ENCODE measurements around the gene DSC1. TPM values are rescaled to one million over a fixed set of nuclear protein-coding genes. Genes with fewer than 3 reads are reported as not detected.
"Not testable (repeated sequence)": the region's sequence is repeated elsewhere in the genome, so short reads cannot be mapped to it uniquely, and the experiment has no call there.

DSC1 gene
- total RNA-seq, 1 donor from 2014 or later: not detected

DNA sequence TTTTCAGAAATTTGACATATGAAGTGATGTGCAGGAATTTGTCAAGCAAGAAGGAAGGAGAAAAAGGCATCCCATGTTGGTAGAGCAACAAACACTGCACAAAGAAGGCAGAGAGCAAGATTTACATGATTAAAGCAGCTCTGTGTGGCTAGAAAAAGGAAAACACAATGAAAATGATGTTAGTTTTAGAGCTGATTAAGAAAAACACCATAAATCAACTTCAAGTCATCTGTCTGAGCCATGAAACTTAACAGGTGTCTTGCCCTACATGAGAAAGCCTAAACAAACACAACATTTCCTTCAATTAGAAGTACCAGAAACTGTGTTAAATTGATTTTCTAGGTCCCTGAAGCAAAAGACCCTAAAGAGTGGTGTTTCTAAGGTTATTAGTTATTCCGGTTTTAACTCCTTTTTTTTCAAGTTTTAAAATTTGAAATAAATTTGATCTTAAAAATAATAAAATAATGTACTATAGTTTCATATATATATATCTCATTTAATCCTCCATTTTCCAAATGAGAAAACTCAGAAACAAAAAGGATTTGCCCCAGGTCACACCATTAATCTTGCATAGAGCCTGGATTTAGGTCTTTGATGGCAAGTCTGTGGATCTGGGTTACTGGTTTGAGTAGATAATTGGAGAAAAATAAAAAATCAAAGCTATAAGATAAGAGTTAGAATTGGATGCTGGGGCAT lies 8.6 kb upstream of the DSC1 start:
- no peak for DNase-seq

DNA sequence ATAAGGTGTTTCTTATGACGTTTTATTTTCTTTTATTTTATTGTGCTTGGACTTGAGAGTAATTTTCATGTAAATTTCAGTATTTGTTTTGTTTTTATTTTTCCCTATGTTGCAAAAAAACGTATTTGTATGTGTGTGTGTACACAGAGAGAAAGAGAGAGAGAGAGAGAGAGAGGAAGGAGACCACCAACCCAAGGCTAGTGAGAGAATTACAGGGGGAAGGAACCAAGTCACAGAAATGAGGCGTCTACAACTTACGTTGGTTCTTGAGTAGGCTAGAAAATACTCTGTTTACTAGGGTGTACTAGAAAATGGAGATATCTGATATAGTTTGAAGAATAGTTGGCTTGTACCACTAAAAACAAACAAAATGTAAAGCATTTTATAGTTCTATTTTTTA lies 7.7 kb upstream of the DSC1 start:
- DNase-seq: no peak

DNA sequence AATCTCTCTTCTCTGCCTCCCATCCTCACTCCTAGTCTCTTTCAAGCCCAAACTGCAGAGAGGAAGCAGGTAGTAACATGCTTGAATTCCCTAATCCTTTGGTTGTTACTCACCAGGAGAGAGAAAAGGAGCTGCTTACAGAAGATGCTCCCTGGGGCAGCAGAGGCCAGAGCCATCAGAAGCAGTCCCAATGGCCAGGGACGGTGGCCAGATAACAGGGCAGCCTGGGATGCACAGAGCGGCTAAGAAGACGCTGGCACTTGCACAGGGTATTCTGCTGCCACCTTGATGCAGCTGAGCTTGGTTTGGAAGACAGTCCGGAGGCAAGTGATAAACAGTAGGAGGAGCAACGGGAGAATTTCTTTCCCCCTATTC lies 250 bp downstream of the DSC1 start:
- no peak for DNase-seq

DNA sequence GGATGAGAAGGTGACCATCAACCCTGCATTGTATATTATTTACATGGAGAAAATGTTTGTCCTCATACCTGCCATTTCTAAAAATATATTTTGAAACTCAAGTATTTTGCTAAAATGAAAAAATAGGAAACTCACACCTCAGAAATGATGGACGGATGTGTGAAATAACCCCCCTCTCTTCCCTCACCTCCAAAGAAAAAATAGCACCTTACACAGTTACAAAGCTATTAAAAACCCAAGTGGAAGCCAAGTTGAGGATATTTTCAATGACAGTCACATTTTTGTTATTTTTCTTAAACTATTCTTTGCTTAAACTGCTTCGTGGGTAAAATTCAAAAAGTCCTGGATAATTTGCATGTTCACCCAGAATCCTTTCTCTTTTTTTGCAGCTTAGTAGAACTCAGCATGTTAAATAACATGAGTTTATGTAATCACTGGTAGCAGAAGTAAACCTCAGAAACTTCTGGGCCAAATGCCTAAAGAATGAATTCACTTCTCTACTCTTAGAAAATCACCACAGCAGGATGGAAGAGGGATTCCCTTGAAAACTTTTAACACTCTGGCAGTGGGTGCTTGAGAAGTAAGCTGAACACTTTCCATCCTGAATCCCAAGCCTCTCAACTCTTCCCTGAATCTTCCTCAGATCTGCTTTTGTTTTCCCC lies 768 bp downstream of the DSC1 start:
- no peak for DNase-seq

DNA sequence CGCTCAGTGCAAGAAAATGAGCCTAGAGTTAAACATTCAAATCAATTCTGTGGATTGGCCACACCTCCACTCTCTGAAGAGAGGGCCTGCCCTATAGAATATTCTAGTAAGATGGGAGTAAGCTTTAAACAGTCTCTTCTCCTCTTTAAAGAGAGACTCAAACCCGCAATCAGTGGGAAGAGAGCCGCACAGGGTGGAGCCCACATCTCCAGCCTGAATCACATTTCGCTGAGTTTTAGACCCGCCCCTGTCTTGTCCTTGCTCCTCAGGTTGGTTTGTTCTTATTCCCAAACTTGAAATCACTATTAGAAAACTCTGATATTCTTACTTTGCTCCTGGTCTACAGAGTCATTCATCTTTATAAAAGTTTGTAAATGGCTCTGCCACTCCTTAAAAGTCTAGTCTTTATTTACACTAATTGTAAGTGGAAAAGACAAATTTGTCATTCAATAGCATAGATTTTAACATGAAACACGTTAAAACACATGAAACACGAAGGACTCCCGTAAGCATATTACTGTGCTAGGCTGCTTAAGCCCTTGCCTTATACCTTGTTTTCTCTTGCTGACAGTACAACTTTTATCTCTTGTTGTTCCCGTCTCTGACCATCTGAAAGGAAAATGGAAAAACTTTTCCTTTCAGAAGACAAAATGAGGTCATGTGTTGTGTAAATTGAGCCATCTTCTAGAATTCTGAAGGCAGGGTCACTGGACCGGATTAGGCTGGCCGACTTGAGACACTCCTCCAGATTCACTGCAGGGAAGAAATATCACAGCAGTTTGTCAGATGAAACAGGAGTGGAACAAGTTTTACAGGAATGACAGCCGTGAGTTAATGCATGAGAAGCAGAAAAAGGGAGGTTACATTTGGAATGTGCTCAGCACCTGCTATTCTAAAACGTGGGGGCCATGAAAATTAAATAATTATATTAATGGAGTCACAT lies 5.6 kb downstream of the DSC1 start:
- no peak for DNase-seq

DNA sequence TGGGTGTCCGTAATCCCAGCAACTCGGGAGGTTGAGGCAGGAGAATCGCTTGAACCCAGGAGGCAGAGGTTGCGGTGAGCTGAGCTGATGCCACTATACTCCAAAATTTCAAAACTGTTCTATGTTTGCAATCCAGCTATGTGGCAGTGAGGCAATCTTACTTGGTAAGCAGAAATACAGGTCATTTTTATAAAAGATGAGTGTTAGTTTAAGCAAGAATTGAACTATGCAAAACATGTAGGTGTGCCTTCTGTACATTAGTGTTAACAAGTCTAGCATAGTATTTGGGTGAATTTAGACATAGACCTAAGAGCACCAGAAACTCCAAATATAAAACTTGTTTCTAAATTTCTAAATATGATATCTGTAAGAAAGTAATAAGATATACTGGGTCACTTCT lies 7.2 kb downstream of the DSC1 start:
- DNase-seq: no peak

DNA sequence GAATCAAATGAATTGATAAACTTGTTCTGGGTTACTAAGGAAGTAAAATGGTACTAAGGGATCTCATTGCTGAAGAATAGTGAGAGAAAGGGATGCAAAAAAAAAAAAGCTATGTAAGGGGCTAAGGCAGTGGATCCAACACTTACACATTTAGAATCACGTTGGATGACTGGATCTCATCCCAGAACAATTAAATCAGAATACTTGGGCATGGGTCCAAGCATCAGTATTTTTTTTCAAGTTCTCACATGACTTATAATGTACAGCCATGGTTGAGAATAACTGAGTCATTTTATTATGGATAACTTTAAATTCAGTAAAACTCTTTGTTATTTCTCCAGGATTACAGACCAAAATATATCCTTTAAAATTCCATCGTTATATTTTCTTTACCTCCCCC lies 8.5 kb downstream of the DSC1 start:
- DNase-seq: no peak

DNA sequence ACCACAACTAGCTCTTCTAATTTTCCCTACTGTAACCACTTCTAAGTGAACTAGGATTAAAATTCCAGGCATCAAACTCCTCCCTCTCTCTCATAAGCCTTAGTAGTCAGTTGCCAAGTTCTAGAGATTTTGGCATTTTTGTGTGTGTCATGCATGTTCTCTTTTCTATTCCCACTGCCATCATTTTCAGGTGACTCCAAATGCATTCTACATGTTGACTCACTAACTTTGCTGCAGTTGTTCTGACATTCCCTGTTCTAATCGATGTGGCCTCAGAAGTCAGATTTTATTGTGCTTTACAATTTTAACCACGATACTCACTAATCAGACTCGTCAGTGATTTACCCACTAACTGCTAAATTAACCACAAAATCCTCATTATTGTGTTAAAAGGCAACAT lies 13.3 kb downstream of the DSC1 start:
- no peak for DNase-seq

DNA sequence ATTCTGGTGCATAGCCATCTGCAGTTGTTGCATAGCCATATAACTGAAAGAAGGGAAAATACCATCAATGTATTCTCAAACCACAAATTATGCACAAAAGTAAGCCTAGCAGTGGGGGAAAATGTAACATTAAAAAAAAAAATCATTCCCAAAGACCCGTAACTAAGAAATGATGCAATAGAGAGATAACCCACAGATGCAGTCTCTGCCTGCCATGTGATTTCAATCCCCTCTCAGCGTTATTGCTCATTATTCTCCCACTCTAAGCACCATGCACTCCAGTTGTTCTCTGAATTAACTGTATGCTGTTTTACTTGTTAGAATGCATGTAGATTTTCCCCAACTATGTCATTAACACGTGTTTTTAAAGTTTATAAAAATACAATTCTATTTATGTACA lies 14.1 kb downstream of the DSC1 start:
- DNase-seq: no peak

DNA sequence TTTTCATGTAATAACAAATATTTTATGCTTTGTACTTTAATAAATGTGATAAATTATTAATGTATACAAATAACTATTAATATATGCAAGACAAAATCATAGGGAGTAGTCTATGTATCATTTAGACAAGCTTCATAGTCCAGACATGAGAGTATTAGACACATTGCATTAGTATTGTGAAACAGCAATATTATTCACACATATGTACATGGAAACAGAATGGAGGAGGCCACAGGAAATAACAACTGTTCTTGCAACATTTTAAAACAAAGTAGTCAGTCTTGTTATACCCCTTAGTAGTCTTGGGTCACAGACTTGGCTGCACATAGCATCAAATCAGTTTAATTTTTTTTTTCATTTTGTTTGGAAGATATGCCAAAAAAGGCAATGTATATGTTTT lies 15.8 kb downstream of the DSC1 start:
- no peak for DNase-seq

DNA sequence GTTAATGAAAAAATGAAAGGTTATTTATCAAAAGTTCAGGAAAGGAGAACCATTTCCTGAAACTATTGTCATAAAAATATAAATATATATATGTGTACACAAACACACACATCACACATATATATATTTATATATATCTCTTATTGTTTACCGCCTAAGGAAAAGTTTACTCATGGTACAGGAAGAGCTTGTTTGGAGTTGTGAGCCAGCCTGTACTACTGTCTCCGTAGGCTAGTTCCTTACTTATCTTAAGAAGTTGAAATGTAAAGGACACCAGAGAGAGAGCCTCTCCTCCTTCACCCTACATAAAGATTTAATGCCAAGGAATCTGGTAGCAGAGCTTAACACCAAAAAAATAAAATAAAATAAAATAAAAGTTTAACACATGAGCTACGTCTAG lies 19.6 kb downstream of the DSC1 start:
- DNase-seq: no peak

DNA sequence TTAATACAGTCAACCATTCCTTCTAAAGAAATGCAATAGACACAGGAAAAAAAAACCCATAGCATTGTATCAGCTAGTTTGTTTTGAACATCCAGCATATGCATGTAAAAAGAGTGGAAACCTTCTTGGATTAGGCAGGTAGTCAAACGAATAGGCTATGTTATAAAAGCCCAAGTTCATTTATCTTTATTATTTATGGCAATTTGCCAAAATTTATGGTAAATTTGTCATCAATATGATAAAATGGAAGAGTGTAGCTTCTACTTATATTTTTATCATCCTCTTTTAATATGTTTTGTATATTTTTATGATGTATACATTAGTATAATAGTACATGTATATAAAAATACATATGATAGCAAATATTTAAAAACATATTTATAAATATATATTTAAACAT lies 23.9 kb downstream of the DSC1 start:
- no peak for DNase-seq

DNA sequence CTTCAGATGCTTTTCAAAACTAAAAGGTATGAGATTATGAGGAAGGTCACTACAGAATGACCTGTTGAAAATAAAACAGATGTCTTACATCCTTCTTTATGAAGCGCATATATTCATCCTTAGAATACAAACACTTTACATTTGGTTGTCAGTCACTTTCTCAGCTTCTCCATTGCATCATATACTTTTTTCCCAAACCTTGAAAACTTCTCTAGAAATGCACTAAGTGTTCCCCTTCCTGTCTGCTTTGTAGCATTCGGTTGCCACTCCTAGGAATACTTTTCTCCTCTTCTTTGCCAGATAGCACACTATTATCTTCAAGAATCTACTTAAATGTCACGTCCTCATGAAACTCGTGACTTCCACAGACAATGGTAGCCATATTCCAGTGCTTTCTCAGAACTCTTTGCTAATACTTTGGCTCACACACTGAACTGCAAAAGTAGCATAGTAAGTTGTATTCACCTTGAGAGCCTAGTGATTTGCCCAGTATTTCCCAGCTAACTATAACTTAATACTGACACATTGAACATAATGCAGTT lies 27.6 kb downstream of the DSC1 start:
- DNase-seq: no peak

DNA sequence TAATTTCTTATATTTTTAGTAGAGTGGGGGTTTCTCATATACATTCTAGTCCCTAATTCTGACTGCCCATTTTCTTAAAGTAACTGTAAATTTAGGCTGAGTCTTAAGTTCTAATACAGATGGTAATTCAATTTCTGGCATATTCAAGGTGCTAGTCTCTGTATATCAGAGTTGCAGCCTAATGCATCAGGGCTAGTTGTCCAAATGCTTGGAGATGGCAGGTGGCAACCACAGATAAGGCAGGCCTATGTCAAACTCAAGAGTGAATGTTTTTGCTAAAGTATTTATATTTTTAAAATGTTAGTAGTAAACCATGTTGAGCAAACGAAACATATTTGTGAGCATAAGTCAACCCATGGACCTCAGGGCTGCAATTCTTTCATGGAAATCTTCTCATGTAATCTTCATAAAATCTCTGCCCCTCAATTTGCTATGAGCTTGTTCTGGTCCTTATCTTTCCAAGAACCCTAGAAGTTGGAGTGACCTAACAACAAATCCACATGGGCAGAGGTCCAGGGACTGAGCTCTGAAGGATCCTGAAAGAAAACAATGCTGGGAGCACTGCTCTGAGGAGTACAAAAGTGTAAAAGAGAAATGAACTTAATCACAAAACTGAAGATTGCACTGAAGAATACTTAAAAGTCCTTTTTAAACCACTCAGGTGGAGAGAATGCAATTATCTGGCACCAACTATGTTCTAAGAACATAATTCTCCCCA lies 33.1 kb downstream of the DSC1 start:
- no peak for DNase-seq

DNA sequence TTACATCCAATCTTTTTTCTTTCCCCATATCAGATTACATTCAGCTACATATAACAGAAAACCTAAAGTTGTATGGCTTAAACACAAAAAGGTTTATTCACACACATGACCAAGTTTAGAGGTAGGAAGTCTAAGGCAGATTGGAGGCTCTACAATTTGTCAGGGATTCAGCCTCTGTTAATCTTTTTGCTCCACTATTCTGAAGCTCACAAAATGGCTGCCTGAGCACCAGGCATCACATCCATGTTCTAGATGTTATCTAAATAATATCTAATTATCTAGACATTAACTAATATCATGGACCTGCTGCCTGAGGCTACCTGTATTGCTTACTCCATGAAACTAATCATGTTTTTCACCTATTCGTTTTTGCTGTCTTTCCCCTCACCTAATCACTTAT lies 36.8 kb downstream of the DSC1 start:
- DNase-seq: no peak

DNA sequence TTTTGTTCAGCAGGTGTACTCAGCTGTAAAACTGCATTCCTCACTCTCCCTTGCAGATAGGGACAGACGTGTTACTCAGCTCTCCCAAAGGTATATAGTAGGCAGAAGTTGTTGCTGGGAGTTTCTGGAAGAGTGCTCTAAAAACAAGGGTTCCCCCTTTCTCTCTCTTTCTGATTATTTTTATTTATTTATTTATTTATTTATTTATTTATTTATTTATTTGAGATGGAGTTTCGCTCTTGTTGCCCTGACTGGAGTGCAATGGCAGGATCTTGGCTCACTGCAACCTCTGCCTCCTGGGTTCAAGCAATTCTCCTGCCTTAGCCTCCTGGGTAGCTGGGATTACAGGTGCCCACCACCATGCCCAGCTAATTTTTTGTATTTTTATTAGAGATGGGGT lies 39.5 kb downstream of the DSC1 start:
- not testable (repeated sequence) for DNase-seq

DNA sequence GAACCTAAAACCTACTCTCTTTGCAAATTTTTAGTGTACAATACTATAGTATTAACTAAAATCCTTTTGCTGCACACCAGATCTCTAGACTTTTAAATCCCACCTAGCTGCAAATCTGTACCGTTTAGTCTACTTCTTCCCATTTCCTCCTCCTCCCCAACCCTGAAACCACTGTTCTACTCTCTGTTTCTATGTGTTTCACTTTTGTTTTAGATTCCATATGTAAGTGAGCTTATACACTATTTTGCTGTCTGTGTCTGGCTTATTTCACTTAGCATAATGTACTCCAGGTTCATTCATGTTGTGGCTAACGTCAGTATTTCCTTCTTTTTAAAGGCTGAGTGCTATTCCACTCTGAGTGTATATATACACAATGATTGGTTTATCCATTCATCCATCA lies 42.1 kb downstream of the DSC1 start:
- no peak for DNase-seq

DNA sequence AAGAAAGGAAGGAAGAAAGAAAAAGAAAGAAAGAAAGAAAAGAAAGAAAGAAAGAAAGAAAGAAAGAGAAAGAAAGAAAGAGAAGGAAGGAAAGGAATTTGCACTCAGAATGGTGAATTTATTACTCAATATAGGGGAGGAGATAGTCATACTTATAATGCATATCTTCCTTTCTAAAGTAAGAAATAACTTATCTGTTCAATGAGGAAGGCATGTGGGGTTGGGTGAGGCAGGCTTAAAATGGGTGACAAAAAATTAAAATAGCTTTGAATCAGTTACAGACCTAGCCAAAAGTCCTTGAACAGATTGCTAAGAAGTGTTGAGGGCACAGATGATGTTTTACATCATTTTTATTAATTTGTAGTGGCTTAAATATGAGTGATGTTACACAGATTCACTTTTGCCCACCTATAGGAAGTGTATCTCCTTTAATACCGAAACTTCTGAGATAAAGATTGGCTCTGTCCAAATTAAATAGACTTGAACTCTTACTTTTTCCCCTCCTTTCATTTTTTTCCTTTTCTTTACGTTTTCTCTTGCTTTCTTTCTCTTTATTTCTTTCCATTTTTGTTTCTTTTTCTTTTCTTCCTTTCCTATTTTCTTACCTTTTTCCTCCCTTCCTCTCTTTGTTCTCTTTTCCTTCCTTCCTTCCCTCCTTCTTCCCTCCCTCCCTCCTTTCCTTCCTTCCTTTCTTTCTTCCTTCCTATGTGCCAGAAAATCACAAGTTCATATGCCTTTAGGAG lies 45.6 kb downstream of the DSC1 start:
- DNase-seq: no peak

DNA sequence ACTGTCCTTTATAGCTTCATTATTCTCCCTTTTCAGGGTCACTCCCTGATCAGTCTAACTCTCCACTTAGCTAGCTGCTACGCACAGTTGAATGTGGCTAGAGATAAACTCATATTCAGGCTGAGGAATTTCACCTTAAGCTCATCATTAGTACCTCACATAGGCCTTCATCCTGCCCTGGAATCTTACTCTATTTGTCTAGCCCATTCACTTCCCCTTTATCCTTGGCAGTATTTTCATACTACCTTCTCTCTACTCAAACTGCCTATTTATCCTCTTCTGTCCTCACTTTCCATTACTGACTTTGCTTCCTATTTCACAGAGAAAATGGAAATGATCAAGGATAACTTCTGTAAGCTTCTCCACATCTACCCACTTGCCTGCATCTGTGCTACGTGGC lies 49.9 kb downstream of the DSC1 start:
- DNase-seq: no peak

DNA sequence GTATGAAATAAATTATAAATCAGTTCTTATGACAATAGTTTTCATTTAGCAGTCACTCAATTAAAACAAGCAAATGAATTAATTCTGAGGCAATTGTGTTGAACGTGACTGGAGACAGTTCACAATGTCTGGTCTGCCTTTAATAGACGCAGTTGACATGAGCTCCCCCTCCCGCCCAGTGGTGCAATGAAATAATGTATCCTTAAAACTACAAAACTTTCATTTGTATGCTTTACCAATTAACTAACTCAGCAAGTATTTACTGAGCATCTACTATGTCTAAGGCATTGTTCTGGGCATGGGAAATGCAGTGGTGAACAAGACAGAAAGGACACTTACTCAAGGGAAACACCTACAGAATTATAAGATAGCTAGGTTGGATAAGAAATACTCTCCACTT lies 56.9 kb downstream of the DSC1 start:
- no peak for DNase-seq

DNA sequence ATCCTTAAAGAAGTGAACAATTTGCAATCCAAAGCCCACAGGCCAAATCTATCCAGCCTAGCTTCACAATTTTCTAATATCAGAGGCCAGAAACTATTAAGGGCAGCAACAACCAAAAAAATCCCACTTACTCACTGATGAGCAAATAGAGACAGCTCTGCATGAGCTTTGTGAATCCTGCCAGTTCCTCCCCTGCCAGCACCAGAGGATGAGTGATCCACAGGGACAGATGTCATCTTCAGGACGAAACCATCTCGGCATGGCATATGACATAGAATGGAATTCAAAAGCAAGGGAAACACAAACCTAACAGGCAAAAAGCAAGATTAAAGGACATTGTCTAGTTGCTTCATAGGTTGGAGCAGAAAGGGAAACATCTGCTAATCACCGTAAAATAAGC lies 58.2 kb downstream of the DSC1 start:
- DNase-seq: no peak

DNA sequence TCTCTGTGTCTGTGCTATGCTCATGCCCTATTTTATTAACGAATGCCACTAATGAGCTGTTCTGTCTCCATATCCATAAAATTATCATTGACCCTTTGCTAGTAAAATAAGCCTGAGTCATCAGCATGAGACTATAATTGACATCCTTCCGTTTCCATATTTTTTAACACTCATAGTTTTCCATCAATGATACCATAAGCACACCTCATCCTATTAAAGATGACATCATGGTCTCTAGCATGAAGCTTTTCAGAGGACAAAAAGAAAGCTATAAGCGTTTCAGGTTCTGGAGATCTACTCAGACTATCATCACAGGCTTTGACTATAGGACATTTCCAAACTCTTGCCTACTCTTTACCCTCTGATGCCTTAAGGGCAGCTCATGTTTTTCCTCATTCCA lies 59.2 kb downstream of the DSC1 start:
- no peak for DNase-seq
